GM18870 (cell line): Measurements from ENCODE around the gene SPATA18.
"Not testable (repeated sequence)": the region's sequence is repeated elsewhere in the genome, so short reads cannot be mapped to it uniquely, and the experiment has no call there.

Experiments used
- ATAC-seq: cut with Tn5 transposase; IDR thresholded peaks from one replicate; pipeline ENCODE4 v1.9.1; 2021; ENCODE audit warnings: moderate library complexity; ENCODE audit not compliant: unreplicated experiment

Gene SPATA18

DNA sequence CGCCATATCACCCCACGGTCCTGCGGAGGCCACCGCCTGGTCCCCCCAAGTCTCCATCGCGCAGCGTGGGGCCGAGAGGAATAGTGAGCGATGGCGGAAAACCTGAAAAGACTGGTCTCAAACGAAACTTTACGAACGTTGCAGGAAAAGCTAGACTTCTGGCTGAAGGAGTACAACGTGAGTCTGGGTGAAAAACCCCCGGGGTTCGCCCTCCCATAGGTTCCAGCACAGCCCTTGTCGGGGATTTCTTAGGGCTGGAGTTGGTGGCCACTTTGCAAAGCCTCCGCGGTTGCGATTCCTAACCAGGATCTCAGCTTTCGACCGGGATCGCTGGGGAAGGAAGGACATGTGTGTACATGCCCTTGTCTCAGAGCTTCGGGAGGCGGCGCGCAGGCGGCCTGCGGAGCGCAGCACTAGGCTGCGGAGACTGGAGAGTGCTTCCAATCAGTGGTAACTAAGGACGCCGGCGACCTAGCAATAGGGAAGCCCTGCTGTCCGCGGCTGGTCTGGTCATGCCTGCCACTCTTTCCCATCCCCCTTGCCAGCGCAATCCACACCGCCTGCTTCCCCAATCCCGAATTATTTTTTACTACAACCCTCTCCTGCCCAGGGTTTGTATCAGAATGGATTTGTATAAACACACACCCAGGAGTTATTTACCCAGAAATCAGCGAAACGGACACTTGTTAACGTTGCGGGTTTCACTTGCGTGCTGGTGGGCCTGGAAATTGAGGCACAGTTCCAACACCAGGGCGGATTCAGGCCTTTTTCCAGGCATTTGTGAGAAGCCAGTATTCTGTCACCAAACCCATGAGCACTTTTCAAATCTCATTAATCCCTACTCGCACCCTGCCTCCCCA lies 741 bp downstream of the SPATA18 start:
- ATAC-seq: peak; percentile 35

DNA sequence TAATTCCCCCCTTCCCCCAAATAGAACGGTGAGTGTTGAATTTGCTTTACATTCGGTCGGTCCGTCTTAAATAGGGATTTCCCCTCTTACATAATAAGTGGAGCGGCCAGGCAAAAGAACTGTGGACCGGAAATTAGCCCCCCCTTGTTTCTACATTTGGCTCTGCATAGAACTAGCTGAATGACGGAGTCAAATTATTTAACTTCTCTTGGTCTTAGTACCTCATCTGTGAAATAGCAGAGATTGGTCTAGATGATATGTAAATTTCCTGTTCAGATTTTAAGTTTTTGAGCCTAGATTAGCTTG lies 1.3 kb downstream of the SPATA18 start:
- ATAC-seq: peak; percentile 62

DNA sequence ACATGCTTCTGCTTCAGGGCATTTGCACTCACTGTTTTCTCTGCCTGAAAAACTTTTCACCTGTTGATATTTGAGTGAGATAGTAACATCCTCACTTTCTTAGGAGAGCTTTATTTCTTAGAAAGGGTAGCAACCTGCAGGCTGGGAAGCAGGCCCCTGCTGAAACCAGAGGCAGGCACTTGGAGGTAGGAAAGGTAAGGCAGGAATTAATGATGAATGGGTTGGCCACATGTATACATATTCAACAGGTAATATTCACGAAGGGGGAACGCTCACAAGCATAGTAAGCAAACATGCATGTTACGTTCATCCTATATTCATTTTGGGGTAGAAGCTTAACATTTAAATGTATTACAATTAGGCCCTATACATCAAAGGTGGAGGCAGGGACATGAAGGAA lies 3.1 kb downstream of the SPATA18 start:
- ATAC-seq: no peak

DNA sequence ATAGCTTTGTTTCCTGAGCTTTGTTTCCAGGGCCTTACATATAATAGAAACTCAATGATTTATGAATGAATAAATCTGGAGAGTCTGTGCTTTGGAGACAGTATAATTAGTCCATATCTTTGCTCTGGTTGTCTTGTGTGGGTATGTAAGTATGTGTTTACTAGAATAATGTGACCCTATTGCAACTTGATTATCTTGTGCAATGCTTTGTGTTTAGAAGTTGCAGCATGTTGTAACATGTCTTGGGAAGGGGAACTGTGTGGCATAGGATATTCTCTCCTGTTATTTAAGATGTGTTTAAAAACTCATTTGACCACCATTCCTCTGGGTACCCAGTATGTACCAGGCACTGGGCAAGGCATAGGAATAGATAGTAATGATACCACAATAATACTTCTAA lies 6.1 kb downstream of the SPATA18 start:
- ATAC-seq: no peak

DNA sequence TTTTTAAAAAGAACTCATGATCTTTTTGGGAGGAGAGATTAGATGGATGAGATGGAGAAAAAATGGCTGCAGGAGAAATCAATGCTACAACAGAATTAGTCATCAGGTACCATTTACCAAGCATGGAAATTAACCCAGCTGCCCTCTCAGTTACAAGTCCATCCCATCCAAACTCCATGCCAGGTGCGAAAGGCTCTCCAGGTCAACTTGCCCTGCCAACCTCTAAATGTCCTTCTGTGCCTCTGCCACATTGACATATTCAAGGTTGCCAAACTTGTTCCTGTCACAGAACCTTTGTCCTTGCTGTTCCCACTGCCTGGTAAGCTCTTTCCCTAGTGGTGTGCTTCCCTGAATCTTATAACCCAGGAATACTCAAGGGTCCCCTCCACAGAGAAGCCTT lies 7.2 kb downstream of the SPATA18 start:
- ATAC-seq: no peak

DNA sequence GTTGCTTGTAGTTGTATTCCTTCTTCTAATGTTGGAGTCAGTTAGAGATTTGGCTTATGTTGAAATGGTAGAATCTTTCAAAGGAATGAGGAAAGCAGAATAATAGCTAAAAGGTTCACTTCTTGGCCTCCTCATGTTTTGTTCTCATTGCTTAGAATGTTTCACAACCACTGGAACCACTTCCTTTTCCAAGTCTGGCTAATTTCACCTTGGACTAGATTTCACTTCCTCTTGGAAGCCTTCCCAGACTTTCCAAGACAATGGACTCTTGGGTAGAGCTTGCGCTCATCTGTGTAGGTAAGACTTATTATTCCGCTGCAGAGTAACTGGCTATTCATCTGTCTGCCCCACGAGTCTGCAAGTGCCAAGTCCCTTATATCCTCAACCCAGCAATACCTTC lies 8.3 kb downstream of the SPATA18 start:
- no peak for ATAC-seq

DNA sequence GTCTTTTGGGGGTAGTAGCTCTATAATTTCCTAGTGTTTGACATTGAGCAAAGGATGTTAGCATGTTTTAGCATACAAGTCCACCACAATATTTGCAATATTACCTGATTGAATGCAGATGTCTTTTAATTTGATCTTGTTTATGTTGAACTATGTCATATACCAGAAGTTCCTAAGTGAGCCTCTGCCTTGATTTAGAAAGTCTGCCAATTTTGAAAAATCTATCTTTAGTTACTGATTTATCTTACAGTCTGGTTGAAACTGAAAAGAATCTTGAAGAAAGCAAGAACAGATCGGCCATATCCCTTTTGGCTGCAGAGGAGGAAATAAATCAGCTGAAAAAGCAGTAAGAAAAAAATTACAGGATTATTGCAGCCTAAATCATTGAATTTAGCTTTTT lies 18.5 kb downstream of the SPATA18 start:
- no peak for ATAC-seq

DNA sequence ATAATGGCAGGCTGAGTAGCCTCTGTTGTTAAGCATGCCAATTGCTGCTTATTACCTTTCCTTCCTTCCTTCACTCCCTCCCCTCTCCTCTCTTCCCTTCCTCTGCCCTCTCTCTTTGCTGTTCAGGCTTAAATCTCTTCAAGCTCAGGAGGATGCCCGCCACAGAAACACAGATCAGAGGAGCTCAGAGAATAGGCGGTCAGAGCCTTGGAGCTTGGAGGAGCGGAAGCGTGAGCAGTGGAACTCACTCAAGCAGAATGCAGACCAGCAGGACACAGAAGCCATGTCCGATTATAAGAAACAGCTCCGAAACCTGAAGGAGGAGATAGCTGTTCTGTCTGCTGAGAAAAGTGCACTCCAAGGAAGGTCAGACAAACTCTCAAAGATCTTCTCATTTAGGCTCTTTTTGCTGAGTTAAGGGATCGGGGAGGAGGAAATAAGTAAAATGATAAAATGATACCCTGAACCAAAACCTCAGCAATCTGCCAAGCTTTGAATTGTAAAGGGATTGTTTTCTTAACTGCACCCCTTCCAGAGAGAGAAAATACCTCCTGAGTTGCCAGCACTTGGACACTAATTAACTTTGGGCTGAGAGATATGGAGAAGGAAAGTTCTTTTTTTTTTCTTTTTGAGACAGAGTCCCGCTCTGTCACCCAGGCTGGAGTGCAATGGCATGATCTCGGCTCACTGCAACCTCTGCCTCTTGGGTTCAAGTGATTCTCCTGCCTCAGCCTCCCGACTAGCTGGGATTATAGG lies 20.9 kb downstream of the SPATA18 start:
- no peak for ATAC-seq

DNA sequence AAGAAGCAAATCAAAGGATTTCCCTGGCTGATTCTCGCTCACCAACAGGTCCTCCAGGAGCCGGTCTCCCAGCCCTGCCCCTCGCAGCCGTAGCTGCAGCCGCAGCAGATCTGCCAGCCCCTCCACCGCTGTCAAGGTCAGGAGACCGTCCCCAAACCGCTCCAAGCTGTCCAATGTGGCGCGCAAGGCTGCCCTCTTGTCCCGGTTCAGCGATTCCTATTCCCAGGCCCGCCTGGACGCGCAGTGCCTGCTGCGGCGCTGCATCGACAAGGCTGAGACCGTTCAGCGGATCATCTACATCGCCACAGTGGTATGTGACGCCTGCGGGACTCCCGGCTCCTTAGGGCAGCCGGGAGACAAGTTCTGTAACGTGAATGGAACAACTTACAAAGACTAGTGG lies 25.6 kb downstream of the SPATA18 start:
- ATAC-seq: no peak

DNA sequence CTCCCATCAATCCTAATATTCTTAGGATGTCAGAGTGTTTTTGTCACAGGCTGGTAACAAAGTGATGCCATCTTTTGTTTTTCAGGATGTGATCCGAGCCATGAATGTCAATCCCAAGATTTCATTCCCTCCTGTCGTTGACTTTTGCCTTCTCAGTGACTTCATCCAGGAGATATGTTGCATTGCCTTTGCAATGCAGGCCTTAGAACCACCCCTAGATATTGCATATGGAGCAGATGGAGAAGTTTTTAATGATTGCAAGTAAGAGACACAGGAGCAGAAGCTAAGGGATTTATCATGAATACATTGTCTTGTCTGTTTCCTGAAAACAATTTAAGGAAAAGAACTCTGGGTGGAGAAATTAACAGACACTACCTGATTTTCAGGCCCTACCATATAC lies 28.6 kb downstream of the SPATA18 start:
- no peak for ATAC-seq

DNA sequence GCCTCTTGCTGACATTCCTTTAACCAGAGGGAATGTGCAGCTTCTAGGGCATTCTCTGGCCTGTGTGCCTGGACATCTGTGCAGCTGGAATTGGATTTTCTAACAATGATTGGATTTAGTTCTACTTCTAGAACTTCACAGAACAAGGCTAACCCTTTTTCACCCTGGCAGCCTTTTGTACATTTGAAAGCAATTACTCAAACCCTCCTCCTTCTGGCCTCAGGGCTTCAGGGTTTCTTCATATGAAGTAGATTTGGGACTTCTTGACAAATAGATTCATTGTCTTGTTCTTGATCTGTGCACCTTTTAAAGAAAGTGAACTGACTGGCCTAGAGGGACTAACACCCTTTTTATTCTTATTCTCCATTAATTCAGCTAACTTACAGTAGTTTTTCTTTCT lies 30.1 kb downstream of the SPATA18 start:
- ATAC-seq: no peak

DNA sequence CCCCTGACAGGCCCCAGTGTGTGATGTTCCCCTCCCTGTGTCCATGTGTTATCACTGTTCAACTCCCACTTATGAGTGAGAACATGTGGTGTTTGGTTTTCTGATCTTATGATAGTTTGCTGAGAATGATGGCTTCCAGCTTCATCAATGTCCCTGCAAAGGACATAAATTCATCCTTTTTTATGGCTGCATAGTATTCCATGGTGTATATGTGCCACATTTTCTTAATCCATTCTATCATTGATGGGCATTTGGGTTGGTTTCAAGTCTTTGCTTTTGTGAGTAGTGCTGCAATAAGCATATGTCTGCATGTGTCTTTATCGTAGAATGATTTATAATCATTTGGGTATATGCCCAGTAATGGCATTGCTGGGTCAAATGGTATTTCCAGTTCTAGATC lies 35.3 kb downstream of the SPATA18 start:
- not testable (repeated sequence) for ATAC-seq

DNA sequence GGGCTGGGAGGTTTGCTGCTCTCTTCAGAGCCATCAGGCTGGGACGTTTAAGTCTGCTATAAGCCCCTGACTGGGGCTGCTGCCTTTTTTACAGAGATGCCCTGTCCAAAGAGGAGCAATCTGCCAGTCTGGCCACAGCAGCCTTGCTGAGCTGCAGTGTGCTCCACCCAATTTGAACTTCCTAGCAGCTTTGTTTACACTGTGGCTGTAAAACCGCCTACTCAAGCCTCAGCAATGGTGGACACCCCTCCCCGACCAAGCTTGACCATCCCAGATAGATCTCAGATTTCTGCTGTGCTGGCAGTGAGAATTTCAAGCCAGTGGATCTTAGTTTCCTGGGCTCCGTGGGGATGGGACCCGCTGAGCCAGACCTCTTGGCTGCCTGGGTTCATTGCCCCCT lies 40.7 kb downstream of the SPATA18 start:
- no peak for ATAC-seq

DNA sequence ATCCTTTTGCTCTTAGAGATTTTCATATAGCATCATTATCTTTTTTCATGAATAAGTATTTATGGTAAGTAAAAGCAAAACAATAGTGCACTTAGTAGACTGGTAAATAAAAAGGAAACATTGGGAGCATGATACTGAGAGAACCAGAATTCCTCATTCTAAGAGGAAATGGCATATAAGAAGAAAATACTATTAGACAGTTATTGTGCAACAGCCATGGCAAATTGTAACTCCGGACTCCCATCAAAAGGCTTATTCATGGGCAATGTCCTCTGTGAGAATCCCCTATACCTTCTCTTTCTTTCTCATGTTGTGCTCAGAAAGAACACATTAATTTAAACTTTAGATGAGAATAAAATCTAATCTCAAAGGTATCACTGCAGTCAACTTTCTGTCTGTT lies 42.4 kb downstream of the SPATA18 start:
- no peak for ATAC-seq

DNA sequence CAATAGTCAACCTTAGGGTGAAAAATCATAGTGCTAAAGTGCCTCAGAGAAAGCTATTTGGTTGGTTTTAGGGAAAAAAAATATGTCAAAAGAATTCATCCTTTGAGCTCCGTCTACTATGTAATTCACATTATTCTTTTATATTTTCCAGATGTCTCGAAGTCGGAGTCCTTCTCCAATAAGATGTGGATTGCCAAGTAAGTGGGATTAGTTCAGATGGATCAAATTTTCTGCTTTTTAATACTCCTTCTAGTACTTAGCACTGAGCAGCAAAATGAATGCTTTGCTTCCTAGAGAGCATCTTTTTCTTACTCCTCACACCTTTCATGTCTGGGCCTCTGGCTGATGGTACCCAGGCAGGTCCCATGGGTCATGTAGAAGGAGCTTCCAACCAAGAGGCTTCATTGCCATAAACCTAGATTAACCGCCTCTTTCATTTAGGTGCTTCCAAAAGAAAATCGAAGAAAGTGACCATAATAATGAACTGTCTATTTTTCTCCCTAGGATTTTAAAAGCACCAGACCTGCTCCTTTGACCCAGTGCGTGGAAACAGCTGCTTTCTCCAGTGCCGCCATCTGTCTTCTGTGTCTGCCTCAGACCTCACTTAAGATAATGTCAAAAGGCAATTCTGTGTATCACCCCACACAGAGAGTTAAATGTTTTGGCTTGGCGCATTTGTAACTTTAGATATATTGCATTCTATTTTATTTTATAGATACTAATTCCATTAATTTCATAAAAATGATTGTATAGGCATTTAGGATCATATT lies 43.5 kb downstream of the SPATA18 start:
- no peak for ATAC-seq

DNA sequence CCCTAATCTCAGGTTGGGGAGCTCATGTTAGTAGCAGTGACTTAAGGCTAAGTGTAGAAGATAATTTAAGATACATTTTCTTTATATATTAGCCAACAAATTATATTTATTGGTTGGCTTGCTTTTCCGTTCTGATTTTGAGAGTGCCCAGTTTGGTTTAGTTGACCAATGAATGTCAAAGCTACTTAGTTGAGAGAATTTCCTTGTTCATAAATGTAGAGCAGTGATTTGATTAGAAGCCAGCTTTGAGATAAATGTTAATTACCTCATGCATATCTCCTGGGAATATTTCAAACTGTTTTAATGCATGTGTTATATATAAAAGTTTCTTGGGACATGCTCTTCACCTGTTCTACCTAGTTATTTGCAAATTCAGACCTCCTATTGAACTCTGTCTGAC lies 44.3 kb downstream of the SPATA18 start:
- no peak for ATAC-seq

DNA sequence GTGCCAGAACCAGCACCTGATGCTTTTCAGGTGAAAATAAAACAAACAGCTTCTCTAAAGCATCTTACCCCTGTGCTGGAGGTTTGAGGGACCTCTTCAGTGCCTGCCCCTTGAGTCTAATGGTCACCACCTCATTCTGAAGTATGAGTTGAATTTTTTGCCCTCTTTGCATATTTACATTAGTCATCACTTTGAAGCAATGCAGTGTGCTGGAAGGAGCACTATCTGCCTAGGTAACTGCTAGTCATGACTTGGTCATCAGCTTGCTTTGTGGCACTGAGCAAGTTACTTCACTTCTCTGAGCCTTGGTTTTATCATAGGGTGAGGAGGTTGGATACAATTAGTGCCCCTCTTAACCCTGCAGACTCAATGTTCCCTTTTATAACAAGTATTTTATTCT lies 44.9 kb downstream of the SPATA18 start:
- no peak for ATAC-seq

DNA sequence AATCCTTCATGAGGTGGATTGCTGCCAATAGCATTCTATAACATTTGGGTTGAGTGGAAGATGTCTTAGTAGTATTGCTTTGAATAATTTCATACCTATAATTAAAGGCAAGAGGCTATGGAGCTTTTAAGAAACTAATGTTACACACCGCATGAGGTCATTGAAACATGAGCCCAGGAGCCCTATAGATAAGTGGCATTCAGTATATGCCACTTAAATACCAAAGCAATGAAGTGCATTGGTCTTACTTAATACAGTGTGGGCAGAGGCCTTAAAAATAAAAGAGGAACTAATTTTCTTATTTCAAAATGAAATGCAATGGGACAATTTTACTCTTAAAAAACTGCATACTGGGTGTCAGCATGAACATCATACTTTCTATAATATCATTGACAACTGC lies 47.5 kb downstream of the SPATA18 start:
- ATAC-seq: no peak

DNA sequence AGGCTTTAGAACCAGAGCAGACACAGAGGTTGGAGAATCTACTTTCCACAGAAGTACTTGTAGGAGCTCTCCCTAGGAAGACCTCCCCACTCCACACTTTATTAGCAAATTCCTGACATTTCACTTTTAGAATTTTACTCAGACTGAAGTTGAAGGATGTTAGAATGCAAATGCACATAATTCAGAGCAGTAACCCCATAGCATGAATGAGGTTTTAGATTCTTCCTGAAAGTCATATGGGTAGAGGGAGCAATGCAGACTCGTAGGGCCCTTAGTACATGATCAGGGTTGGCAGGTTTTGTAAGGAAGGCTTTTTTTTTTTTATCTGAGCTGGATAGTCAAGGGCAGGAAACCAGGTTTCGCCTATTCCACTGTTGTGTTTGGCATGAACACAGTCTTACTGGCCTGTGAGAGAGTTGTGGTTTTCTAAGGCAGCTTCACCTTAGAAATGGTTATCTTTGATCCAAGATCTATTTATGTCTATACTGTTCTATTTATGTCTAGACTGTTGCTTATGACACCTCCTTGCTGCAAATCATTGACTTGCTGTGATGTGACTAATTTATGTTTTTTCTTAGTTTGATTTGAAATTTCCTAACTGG lies 48.9 kb downstream of the SPATA18 start:
- ATAC-seq: peak; percentile 64

DNA sequence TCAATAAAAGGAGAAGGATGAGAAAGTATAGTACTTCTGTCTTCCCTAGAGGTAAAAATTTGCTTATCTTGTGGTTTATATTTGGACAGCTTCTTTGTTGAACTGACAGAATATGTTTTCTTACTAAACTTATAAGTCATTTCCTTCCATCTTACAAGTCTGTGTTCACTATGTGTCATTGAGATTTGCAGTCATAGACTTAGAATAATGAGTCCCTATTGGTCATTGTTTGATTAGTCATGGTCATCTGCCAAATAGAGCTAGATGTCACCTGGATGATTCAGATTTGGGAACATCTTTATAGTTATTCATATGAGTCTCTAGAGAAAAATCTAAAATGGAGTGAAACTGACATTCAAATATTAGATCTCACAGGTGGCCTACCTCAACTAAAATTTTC lies 51.5 kb downstream of the SPATA18 start:
- ATAC-seq: no peak

DNA sequence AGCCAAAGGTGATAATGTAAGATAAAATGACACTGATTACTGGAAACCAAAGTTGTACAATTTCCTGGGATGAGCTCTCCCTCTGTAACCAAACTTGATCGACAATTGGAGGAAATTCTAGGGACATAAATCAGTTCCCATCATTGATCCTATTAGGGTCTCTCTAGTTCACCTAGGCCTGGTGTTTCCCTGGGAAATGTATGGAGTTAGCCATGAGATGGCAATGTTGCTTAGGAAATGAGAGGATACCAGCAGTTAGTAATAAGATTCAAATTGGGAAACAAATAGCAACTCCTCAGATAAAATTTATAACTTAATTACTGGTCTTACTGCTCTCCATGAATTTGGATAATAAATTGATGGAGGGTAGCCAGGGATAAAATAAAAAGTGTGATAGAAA lies 52.2 kb downstream of the SPATA18 start:
- ATAC-seq: no peak
